CD4-positive, alpha-beta T cell treated with Interleukin-12 subunit alpha and Interleukin-12 subunit beta, for 1 hour (primary cell): Measurements from ENCODE around the gene NCLN.
"Not testable (repeated sequence)": the region's sequence is repeated elsewhere in the genome, so short reads cannot be mapped to it uniquely, and the experiment has no call there.

Experiments
- DNase-seq: peaks from one replicate; pipeline ENCODE4 v3.0.0-alpha.2; 2020

Gene NCLN

GRCh38 chr19:3185461-3186159 lies at the start of gene NCLN:
TSS of gene NCLN (plus strand) at chr19:3185930. CDS start at chr19:3186031, 101 bp downstream.
- peak; percentile 95 for DNase-seq

GRCh38 chr19:3135961-3136683 lies 49.6 kb upstream of the NCLN start, which contains the start of gene GNA15:
TSS of gene GNA15 (plus strand) at chr19:3136033. CDS start at chr19:3136451, 418 bp downstream.
- peak; percentile 71 for DNase-seq

GRCh38 chr19:3136684-3137055 lies 49.1 kb upstream of the NCLN start:
- no peak for DNase-seq

DNA sequence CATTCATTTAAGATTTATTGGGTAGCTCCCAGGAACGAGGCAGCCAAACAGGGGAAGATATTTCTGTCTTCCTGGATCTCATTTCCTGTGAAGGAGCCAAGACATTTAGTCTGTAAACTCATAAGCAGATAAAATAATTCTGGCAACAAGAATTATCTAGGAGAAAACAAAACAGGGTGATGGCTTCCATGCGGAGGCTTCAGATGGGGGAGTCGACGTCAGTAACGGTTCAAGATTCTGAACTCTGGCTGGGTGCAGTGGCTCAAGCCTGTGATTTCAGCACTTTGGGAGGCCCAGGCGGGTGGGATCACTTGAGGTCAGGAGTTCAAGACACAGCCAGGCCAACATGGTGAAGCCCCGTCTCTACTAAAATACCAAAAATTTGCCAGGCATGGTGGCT lies 48.6 kb upstream of the NCLN start:
- no peak for DNase-seq

GRCh38 chr19:3138268-3138667 lies 47.5 kb upstream of the NCLN start:
- no peak for DNase-seq

GRCh38 chr19:3140667-3141038 lies 45.1 kb upstream of the NCLN start:
- peak; percentile 31 for DNase-seq

- DNase-seq: no peak
These were observed 43.4 kb upstream of the NCLN start for GRCh38 chr19:3142292-3142670.

DNA sequence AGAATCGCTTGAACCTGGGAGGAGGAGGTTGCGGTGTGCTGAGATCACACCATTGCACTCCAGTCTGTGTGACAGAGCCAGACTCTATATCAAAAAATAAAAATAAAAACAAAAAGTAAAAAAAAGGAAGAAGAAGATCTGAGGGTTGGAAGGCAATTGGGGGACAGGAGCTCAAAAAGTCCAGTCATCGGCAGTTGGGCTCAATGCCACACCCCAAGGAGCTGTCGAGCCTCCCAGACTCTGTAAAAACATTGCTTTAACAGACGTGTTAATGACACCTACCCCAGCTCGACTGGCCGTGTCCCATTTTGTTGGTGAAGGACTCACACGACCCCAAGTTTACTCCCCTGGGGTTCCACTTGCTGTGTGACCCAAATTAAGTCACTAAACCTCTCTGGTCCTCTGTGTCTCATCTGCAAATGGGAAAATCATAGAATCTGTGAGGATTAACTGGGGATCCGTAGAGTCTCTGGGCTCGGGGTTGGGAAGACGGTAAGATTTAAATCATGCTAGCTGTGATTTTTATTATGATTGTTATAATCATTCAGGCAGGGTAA lies 42.9 kb upstream of the NCLN start:
- DNase-seq: no peak

DNA sequence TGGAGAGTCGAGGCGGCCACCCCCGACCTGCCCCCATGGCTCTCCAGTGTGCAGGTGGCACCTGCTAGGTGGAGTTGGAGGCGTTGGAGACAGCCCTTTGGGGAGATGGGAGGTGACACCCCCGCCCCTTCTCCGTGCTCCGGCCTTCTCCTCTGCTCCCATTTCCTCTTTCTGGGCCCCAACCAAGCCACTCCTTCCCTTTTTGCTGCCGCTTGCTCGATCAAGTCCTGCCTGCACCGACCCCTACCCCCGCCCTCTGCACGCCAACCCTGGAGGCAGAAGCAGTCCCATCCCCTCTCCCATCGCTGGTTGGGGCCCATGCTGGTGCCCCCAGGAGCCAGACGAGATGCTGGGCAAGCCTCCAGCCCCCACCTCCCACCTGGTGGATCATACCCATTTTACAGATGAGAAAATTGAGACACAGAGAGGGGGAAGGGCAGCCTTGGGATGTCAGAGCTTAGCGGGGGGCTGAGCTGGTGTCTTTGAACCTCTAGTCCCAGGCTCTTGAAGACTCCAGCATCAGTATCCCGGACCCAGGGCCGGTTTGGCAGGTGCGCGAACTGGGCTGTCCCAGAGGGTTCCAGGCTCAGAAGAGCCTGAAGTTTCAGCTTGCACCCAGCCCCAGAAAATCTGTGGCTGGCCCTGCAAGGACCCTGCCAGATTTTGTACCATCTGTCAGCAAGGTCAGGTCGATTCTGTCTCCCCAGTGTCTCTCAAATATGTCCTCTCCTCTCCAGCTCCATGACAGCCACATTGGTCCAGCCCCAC lies 39.6 kb upstream of the NCLN start:
- DNase-seq: no peak

DNA sequence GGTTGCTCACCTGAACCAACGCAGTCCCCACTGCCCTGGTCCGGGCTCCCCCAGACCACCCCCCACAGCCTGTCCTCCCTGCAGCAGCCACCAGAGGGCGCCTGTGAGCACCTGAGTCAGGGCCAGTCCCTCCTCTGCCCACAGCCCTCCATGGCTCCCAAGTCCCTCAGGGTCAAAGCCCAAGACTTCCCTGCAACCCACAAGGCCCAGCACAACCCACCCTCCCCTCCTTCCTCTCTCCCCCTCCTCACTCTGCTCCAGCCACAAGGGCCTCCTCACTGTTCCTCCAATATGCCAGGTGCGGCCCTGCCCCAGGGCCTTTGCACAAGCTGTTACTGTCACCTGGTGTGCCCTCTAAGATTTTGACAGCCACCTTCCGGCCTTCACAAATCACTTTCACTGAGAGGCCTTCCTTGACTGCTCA lies 39.0 kb upstream of the NCLN start:
- DNase-seq: peak; percentile 65

DNA sequence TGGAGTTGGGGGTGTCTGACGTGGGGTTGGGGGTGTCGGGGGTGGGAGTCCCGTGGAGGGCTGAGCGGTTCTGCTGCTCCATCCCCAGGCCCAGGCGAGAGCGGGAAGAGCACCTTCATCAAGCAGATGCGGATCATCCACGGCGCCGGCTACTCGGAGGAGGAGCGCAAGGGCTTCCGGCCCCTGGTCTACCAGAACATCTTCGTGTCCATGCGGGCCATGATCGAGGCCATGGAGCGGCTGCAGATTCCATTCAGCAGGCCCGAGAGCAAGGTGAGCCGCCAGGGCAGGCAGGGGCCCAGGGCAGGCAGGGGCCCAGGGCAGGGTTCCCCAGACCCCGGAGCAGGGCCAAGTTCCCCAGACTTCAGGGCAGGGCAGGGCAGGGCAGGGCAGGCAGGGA lies 37.2 kb upstream of the NCLN start:
- DNase-seq: no peak

- DNase-seq: no peak
These were observed 36.6 kb upstream of the NCLN start for GRCh38 chr19:3149089-3149488.

DNA sequence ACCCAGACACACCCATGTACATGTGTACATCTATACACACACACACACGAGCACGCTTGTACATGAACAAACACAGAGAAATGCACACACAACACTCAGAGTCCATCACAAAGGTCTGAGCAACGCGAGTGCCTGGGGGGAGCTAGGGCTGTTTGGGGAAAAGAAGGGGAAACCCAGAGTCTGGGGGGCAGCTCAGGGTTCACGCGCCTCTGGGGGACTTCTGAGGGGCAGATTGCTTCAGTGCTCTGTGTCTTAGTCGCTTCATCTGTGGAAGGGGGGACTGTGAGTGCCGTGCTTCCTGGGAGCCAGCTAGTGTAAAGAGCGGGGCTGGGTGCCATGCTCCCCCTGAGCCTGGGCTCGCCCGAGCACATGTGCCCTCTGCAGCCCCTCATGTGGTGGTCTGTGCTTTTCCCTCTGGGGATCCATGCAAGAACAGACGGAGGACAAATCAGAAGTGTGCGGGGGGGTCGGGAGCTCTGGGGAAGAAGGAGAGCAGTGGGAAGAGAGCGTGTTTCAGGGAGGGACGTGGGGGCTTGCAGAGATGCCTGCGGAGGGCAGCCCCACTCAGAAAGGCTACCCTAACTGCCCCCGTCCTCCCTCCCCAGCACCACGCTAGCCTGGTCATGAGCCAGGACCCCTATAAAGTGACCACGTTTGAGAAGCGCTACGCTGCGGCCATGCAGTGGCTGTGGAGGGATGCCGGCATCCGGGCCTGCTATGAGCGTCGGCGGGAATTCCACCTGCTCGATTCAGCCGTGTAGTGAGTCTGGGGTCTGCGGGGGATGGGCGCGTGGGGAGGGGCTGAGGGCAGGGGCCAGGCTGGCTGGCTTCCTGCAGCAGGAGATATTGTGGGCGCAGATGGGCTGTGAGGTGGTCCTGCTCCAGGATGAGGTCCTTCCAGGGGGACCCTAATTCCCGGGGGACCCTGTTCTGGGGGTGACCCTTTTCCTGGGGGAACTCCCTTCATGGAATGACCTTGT lies 35.9 kb upstream of the NCLN start:
- DNase-seq: no peak

- no peak for DNase-seq
These were observed 34.9 kb upstream of the NCLN start for GRCh38 chr19:3150739-3151329.

- DNase-seq: no peak
These were observed 33.9 kb upstream of the NCLN start for GRCh38 chr19:3151563-3152418.

DNA sequence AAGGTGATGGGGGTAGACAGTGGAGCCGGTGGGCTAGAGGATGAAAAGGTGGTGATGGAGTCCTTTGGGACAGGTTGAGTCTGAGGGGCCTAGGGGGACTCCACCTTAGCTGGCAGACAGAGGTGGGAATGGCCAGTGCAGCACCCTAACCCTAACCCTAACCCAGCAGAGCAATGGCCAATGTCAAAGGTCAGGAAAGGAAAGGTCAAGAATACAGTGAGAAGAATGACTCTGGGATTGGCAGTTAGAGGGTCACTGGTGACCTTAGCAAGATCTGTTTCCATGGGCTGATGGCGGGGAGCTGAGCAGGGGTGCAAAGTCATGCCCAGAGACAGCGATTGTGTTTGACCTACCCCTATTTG lies 33.3 kb upstream of the NCLN start:
- DNase-seq: no peak

DNA sequence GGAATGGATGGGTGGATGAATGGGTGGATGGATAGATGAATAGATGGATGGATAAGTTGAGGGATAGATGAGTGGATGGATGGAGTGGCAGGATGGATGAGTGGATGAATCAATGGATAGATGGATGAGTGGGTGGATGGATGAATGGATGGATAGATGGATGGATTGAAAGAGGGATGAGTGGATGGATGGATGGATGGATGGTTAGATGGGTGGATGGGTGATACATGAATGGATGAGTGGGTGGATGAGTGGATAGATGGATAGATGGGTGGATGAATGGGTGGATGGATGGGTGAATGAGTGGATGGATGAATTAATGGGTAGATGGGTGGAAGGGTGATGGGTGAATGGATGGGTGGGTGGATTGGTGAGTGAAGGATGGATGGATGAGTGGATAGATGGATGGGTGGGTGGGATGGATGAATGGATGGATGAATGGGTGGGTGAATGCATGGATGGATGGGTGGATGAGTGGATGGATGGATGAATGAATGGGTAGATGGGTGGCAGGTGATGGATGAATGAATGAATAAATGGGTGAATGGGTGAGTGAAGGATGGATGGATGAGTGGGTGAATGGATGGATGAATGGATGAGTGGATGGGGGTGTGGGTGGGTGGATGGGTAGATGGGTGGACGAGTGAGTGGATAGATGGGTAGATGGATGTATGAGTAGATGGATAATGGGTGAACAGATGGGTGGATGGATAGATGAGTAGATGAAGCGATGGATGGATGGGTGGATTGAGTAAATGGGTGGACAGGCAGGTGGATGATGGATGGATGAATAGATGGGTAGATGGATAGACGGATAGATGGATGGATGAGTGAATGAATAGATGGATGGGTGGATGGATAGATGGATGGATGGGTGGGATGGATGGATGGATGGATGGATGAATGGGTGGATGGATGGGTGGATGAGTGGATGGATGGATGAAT lies 32.2 kb upstream of the NCLN start:
- DNase-seq: no peak

DNA sequence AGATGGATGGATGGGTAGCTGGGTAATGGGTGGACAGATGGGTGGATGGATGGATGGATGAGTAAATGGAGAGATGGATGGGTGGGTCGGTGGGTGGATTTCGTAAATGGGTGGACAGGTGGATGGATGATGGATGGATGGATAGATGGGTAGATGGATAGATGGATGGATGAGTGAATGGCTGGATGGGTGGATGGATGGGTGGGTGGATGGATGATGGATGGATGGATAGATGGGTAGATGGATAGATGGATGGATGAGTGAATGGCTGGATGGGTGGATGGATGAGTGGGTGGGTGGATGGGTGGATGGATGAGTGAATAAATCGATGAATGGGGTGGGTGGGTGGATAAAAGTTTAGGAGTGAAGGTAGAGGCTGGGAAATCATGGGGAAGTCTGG lies 31.3 kb upstream of the NCLN start:
- not testable (repeated sequence) for DNase-seq

DNA sequence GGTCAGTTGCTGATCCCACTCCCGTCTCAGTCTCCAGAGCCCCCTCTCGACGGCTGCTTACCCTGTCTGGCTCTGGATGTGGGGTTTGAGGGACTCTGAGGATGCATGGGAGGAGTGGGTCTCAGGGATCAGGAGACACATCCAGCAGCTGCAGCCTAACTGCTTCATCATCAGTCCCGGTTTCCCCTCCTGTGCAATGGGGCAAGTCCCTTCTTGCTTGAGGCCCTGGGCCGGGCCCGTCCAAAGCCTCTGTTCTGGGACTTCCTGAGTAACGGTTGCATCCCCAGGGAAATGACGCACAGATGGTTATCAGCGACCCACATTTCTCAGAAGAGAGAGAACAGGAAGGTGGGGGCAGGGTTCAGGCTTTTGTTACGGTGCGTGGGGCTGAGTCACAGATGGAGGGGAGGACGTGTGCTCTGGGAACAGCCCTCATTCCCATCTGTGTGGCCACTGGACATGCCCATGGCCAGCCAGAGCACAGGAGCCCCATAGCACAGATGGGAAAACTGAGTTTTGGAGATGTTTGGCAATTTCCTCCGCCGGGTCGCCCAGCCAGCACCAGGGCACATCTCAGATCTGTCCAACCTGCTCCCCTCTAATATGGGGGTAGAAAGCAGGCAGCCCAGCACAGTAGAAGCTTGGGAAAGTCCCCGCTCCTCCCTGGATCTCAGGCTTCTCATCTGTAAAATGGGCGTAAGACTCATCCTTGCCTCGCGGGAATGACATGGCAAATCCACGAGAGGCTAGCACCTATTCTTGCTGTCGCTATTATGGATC lies 30.6 kb upstream of the NCLN start:
- peak; percentile 88 for DNase-seq
